Activated T-cell treated with anti-CD3 and anti-CD28 coated beads, Interleukin-2, amount 50 U/mL, for 72 hours (primary cell): ENCODE data around the gene MAPKAPK3. TPM values are rescaled to one million over a fixed set of nuclear protein-coding genes. Genes with fewer than 3 reads are reported as not detected.

Source experiments
- ATAC-seq, 2 donors: fragments of 150-1000 bp; cut with Tn5 transposase; replicated peaks in 1 of 2; 2 replicates each; pipeline ENCODE4 v1.10.0; 2021; ENCODE audit warnings: moderate library complexity in 2 of 2, mild to moderate bottlenecking in 1 of 2
- DNase-seq, 2 donors: peaks; one replicate each; pipeline ENCODE4 v3.0.0; 2021 to 2022; ENCODE audit warnings: mixed read lengths in 1 of 2
- H3K27ac Mint-ChIP-seq: one replicate; pipeline ENCODE4 v1.8.0; 2022; ENCODE audit warnings: mild to moderate bottlenecking, moderate library complexity, mixed read lengths
- H3K27me3 Mint-ChIP-seq: one replicate; pipeline ENCODE4 v1.8.0; 2022; ENCODE audit warnings: low read depth, mixed read lengths
- H3K36me3 Mint-ChIP-seq, 2 donors: one replicate each; pipeline ENCODE4 v1.8.0; 2022; ENCODE audit warnings: mixed read lengths in 2 of 2, mild to moderate bottlenecking in 1 of 2; ENCODE audit not compliant: insufficient read depth in 2 of 2
- H3K4me1 Mint-ChIP-seq: one replicate; pipeline ENCODE4 v1.8.0; 2022; ENCODE audit warnings: low read depth, mixed read lengths
- H3K4me3 Mint-ChIP-seq, 2 donors: one replicate each; pipeline ENCODE4 v1.8.0; 2022; ENCODE audit warnings: mild to moderate bottlenecking in 2 of 2, mixed read lengths in 2 of 2, moderate library complexity in 2 of 2
- H3K9me3 Mint-ChIP-seq, 2 donors: one replicate each; pipeline ENCODE4 v1.8.0; 2022; ENCODE audit warnings: mixed read lengths in 2 of 2
- total RNA-seq, 2 donors: library from RNA; stranded (reverse); gene quantifications; one replicate each; pipeline ENCODE4 v1.2.3, GENCODE V29; 2022

MAPKAPK3 gene
- total RNA-seq, 2 donors from 2014 or later: 116 to 129 TPM

DNA sequence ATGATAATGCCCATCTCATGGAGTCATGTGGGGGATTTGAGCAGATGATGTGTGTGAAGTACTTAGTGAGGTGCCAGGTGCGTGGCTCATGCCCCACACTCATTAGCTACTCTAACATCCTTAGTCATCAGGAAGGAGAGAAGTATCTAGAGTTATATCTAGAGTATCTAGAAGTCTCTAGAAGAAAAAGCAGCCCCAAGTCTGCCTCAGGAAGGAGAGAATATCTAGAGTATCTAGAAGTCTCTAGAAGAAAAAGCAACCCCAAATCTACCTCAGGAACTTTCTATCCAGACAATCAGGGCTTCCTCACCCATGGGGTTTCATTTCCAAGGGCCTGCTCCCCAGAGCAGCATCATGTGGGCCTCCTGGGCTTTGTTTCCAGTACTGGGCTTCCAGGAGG lies 33.1 kb downstream of the MAPKAPK3 start:
- Mint-ChIP-seq H3K36me3 (peaks cover 2 to 8% of the 10 kb centered on the region in 2 donors), H3K27me3 (no peaks in the 10 kb centered on the region), H3K9me3 (no peaks in the 10 kb centered on the region), H3K4me1 (peaks cover 28% of the 10 kb centered on the region), H3K27ac (no peak overlapping the region), H3K4me3 (no peak overlapping the region)
- ATAC-seq: no peak
- DNase-seq: no peak

DNA sequence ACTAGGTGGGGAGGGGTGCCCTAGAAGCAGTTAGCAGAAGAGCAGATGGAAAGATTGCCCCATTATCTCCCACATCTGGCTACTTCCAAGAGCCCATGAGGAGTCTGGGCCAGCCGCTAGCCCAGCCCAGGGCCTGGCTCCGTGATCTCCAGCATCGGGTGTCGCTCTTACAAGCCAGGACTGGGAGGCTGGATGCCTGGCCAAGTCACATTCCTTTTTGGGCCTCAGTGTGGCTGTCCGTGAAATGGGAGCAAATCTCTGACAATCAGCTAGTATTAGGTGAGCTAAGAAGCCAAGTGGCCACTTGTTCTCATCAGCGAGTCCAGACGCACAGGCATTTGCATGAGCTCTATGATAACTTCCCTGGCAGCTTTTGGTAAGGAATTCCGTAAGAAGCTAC lies 34.5 kb downstream of the MAPKAPK3 start:
- Mint-ChIP-seq H3K27me3 (no peaks in the 10 kb centered on the region), H3K27ac (no peak overlapping the region)

DNA sequence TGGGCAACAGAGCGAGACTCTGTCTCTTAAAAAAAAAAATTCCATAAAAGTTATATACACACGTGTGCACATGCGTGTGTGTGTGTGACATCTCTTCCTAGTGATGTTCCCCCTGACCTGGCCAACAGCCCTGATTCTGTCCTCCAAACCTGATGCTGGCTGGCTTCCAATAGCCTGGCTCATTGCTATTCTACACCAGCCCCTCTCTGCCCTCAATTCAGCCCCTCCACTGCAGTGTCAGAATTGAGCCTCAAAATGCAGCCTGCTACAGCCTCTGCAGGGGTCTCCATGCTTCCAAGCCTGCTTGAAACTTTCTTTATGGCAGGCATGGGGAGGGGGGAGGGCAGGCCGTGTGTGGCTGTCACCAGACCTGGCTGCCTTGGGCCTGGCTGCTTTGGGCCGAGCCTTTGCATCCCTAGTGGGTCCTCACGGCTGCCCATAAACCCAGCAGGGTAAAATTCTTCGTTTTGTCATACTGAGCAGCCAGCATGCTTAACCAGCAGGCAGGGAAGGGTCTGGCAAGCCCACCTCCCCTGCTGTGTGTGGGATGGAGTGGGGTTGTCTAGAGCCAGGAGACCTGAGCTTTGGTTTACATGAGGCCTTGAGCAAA lies 35.1 kb downstream of the MAPKAPK3 start:
- H3K4me1 Mint-ChIP-seq: peaks cover 36% of the 10 kb centered on the region
- no peak for ATAC-seq

More for the DNA sequence above, 34.5 kb downstream of the MAPKAPK3 start:
- ATAC-seq (no peak), DNase-seq (no peak)
- Mint-ChIP-seq H3K9me3 (no peaks in the 10 kb centered on the region), H3K4me3 (no peak overlapping the region), H3K4me1 (peaks cover 36% of the 10 kb centered on the region), H3K36me3 (peaks cover 0 to 8% of the 10 kb centered on the region in 2 donors)

DNA sequence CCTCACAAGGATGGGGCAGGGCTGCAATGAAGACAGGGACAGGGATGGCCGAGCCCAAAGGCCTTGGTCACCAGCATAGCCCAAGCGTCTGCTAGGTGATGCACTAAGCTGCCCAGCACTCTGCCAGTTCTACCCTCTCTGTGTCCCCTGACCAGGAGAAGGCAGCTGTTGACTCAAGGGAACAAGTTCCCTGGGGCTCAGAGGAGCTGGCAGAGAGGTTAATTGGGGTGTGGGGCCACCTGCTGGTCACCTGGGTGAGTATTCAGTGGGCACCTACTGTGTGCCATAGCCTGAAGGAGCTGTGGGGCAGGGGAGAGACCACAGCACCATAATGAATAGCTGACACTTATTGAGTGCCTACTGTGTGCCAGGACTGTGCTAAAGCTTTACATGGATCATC lies 35.8 kb downstream of the MAPKAPK3 start:
- no peak overlapping the region for H3K27ac Mint-ChIP-seq
- no peak overlapping the region for H3K4me3 Mint-ChIP-seq
- H3K9me3 Mint-ChIP-seq: no peaks in the 10 kb centered on the region
- peak; percentile 50 to 62 for ATAC-seq
- DNase-seq: peak; percentile 61
- H3K4me1 Mint-ChIP-seq: peaks cover 36% of the 10 kb centered on the region
- H3K36me3 Mint-ChIP-seq: peaks cover 0 to 3% of the 10 kb centered on the region in 2 donors
- no peaks in the 10 kb centered on the region for H3K27me3 Mint-ChIP-seq

More for the DNA sequence above, 35.1 kb downstream of the MAPKAPK3 start:
- Mint-ChIP-seq H3K36me3 (peaks cover 0 to 7% of the 10 kb centered on the region in 2 donors), H3K27ac (peak overlapping the region; percentile 34), H3K27me3 (no peaks in the 10 kb centered on the region), H3K9me3 (no peaks in the 10 kb centered on the region), H3K4me3 (no peak overlapping the region)
- no peak for DNase-seq

DNA sequence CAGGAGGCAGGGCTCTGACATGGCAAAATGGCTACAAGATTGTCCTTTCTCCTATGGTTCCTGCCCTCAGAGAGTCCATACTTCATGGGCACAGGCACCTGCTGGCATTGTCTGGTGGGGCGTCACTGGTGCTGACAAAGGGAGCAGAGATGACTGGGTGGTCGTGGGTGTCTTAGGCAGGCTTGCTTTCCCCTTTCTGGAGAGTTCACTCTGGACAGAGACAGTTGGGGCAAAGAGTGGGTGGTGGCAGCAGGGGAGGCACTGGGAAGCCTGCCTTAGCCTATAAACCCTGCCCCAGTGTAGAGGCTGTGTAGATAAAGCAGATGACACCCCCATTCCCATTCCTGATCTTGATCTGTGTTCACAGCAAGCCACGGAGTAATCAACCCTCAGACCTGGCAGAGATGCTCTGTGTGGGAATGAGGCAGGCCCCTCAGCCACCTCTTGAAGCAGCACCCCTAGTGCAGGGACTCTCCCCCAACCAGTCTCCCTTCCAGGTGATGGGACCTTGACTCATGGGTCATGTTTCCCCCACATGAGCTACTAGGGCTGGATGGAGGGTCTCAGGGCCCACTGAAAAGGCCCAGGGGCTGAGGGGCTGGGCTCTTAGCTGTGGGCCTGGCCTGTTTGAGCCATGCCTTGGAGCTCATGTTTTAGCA lies 37.1 kb downstream of the MAPKAPK3 start:
- H3K4me1 Mint-ChIP-seq: peaks cover 36% of the 10 kb centered on the region
- H3K9me3 Mint-ChIP-seq: no peaks in the 10 kb centered on the region
- DNase-seq: no peak
- no peaks in the 10 kb centered on the region for H3K36me3 Mint-ChIP-seq
- H3K27me3 Mint-ChIP-seq: no peaks in the 10 kb centered on the region
- no peak overlapping the region for H3K27ac Mint-ChIP-seq
- no peak for ATAC-seq
- H3K4me3 Mint-ChIP-seq: no peak overlapping the region

DNA sequence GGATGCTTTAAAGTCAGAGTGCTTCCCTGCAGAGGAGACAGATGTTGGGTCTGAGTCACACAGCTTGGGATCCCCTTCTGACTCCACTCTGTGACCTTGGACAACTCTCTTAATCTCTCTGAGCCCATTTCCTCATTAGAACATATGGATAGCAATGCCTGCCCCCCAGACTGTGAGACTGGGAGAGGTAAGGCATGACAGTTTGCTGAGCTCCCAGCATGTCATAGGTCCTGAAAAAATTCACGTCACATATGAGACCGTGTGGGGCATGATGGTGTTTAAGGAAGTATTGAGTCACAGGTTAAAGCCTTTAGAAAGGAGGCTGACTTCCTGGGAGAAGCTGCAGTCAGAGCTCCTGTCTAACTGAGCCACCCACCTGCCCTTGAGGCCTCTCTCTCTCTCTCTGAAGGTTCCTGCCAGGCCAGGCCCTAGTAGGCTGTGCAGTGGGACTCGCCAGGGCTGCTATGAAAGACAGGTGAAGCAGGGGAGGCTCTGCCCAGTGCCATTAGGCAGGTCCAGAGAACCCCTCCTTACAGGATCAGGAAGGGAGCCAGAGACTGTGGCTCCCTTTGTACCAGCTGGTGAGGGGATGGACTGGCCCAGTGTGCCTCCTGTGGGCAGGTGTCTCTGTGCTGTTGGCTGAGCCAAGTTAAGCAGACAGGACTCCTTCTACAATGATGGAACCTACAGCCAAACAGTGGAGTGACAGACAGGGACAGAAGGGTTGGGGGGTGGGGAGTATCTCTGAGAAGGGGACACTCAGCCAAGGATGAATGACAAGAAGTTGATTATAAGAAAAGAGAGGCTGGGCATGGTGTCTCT lies 38.3 kb downstream of the MAPKAPK3 start:
- Mint-ChIP-seq H3K4me3 (peak overlapping the region; percentile 4 to 8), H3K27me3 (no peaks in the 10 kb centered on the region)
- peak; percentile 21 to 23 for DNase-seq

DNA sequence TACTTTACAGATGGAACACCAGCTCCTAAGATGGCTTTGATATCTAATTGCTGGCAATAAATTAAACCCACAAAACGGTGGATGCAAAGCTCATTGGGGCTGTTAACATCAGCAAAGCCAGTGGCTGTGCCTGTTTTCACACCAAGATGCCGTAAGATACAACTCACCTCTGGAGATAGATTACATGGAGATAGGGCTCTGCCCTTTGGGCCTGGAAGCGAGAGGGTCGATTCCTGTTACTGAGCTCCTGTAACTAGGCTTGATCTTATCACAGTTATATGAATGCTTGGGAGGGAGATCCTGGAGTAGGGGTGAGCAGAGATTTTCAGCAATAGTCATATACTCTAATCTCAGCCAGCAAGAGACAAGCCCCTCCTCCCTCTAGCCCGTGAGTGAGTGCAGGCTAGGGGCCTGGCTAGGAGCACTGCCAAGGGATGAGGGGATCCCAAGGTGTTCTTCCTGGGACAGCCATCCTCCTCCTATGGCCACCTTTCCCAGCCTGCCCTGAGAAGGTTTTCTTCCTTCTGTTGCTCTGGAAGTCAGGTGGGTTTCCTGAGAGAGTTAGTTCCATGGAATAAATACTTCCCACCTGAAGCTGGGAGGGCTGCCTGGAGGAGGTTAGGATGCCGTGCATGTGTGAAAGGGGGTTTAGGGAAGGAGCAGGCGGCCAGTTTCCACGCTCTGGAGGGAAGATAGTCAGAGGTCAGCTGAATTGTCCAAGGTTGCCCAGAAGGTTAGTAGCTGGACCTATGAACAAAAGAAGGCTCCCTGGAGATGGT lies 39.7 kb downstream of the MAPKAPK3 start:
- Mint-ChIP-seq H3K4me3 (no peak overlapping the region), H3K9me3 (no peaks in the 10 kb centered on the region), H3K27me3 (peaks cover 2% of the 10 kb centered on the region), H3K27ac (no peak overlapping the region), H3K4me1 (peaks cover 31% of the 10 kb centered on the region), H3K36me3 (no peaks in the 10 kb centered on the region)
- DNase-seq: no peak
- no peak for ATAC-seq

More for the DNA sequence above, 38.3 kb downstream of the MAPKAPK3 start:
- Mint-ChIP-seq H3K4me1 (peaks cover 31% of the 10 kb centered on the region), H3K27ac (peak overlapping the region; percentile 30), H3K36me3 (no peaks in the 10 kb centered on the region), H3K9me3 (no peaks in the 10 kb centered on the region)
- peak; percentile 58 to 81 for ATAC-seq

DNA sequence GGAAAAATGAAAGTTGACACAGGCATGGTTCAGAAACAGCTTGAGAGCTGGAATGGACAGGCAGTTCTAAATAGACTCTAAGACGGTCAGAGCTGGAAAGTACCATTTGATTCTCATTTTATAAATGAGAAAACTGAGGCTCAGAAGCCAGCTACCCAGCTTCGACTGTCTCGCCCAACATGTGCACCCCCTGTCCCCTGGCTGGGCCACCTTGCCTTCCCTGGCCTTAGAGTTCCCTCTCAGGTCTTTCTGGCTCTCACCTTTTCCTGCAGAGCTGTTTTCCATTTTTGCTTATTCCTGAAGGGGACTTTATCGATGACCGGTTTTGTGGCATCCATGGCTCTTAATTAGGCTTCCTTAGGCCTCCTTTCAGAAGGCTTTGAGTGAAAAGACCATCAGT lies 40.5 kb downstream of the MAPKAPK3 start:
- H3K4me1 Mint-ChIP-seq: peaks cover 31% of the 10 kb centered on the region
- H3K27ac Mint-ChIP-seq: no peak overlapping the region
- no peak overlapping the region for H3K4me3 Mint-ChIP-seq
- DNase-seq (no peak), ATAC-seq (no peak)
- H3K36me3 Mint-ChIP-seq: no peaks in the 10 kb centered on the region
- peaks cover 10% of the 10 kb centered on the region for H3K27me3 Mint-ChIP-seq
- no peaks in the 10 kb centered on the region for H3K9me3 Mint-ChIP-seq

DNA sequence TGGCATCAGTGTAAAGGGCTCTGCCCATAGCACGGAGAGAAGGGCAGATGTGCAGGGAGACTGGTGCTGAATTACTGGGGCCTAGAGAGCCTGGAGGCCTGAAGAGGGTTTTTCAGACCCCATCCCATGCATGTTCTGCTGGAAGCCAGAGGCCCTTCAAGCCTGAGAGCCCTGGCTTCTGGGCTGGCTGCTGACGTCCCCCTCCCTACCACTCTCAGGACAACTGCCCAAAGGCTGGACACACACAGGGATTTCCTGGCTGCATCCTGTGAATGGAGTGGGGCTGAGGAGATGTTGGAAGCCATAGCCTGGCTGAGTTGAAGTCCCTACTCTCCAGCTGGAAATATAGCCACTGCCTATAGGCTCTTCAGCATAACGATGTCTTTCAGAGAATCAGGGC lies 40.9 kb downstream of the MAPKAPK3 start:
- no peaks in the 10 kb centered on the region for H3K36me3 Mint-ChIP-seq
- peaks cover 30% of the 10 kb centered on the region for H3K4me1 Mint-ChIP-seq

DNA sequence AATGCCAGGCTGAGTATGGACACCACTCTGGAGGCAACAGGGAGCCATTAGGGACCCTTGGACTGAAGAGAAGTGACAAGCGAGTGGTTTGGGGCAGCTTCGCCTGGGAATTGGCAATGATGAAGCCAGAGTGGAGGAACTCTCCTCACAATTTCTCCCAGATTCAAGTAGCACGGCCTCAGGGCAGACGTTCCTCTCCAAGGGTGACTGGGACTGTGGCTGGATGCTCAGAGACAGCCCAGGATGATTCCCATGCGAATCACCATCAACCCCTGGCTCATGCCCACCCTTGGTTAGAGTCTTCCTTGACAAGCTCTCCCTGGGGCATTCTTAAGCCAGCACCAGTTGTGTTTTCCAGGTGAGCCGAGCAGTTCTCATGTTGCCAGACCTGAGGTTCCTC lies 41.5 kb downstream of the MAPKAPK3 start:
- Mint-ChIP-seq H3K4me1 (peaks cover 24% of the 10 kb centered on the region), H3K9me3 (no peaks in the 10 kb centered on the region), H3K36me3 (no peaks in the 10 kb centered on the region), H3K4me3 (no peak overlapping the region), H3K27ac (no peak overlapping the region), H3K27me3 (peaks cover 10% of the 10 kb centered on the region)
- no peak for DNase-seq
- no peak for ATAC-seq

More for the DNA sequence above, 40.9 kb downstream of the MAPKAPK3 start:
- ATAC-seq (no peak), DNase-seq (no peak)
- Mint-ChIP-seq H3K27me3 (peaks cover 10% of the 10 kb centered on the region), H3K4me3 (no peak overlapping the region), H3K27ac (no peak overlapping the region), H3K9me3 (no peaks in the 10 kb centered on the region)

DNA sequence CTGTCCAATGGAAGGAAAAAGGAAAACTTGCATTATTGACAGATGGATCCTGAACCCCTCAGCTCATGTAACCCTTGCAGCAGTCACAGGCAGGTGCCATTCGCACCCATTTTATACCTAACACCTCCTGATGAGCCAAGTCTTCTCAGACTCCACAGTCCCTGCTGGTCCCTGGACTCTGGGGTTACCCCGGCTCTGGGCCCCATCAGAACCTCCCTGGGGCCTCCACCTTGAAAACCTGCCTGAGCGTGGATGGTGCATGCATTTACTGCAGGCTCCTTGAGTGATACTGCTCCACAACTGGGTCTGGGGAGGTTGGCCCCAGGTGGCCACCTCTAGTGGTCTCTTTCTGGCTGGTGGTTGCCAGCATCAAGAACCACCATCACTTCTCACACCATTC lies 41.9 kb downstream of the MAPKAPK3 start:
- no peak overlapping the region for H3K27ac Mint-ChIP-seq
- H3K9me3 Mint-ChIP-seq: no peaks in the 10 kb centered on the region
- DNase-seq (no peak), ATAC-seq (no peak)
- no peaks in the 10 kb centered on the region for H3K36me3 Mint-ChIP-seq
- peaks cover 10% of the 10 kb centered on the region for H3K27me3 Mint-ChIP-seq
- no peak overlapping the region for H3K4me3 Mint-ChIP-seq
- H3K4me1 Mint-ChIP-seq: peaks cover 20% of the 10 kb centered on the region

GRCh38 chr3:50660386-50660785 lies 43.4 kb downstream of the MAPKAPK3 start:
- H3K4me3 Mint-ChIP-seq: no peak overlapping the region
- ATAC-seq (no peak), DNase-seq (no peak)
- no peaks in the 10 kb centered on the region for H3K36me3 Mint-ChIP-seq
- H3K27me3 Mint-ChIP-seq: peaks cover 10% of the 10 kb centered on the region
- peaks cover 12% of the 10 kb centered on the region for H3K4me1 Mint-ChIP-seq
- H3K27ac Mint-ChIP-seq: no peak overlapping the region
- H3K9me3 Mint-ChIP-seq: no peaks in the 10 kb centered on the region
